Activated CD8-positive, alpha-beta T cell treated with anti-CD3 and anti-CD28 coated beads, Interleukin-2, amount 10 ng/mL, durations not matched to agents 7 days and 5 days (primary cell): ENCODE data around the gene CYP4F2. TPM values are rescaled to one million over a fixed set of nuclear protein-coding genes. Genes with fewer than 3 reads are reported as not detected.
"Not testable (repeated sequence)": the region's sequence is repeated elsewhere in the genome, so short reads cannot be mapped to it uniquely, and the experiment has no call there.

Experiments
- ATAC-seq: fragments of 150-1000 bp; cut with Tn5 transposase; one replicate; pipeline ENCODE4 v1.10.0; 2021; ENCODE audit warnings: moderate library complexity
- CTCF ChIA-PET: fragments of 350-600 bp; sonication (Branson Sonifier 250); formaldehyde crosslinking; loops from one replicate; lab custom pipeline; 2021; ENCODE audit warnings: antibody characterized with exemption; lab: Charles Lee
- POLR2A ChIA-PET: fragments of 350-600 bp; sonication (Branson Sonifier 250); formaldehyde crosslinking; loops from one replicate; lab custom pipeline; 2021; ENCODE audit warnings: antibody characterized with exemption; lab: Charles Lee
- DNase-seq: peaks from one replicate; pipeline ENCODE4 v3.0.0-alpha.2; 2020
- H3K27ac Mint-ChIP-seq: one replicate; pipeline ENCODE4 v1.8.0; 2021; ENCODE audit warnings: mild to moderate bottlenecking, mixed read lengths
- H3K27me3 Mint-ChIP-seq: one replicate; pipeline ENCODE4 v1.8.0; 2021; ENCODE audit warnings: low read depth, mixed read lengths
- H3K36me3 Mint-ChIP-seq: one replicate; pipeline ENCODE4 v1.8.0; 2021; ENCODE audit warnings: low read depth, mixed read lengths
- H3K4me1 Mint-ChIP-seq: one replicate; pipeline ENCODE4 v1.8.0; 2021; ENCODE audit warnings: low read depth, mixed read lengths
- H3K4me3 Mint-ChIP-seq: one replicate; pipeline ENCODE4 v1.8.0; 2021; ENCODE audit warnings: mild to moderate bottlenecking, mixed read lengths
- H3K9me3 Mint-ChIP-seq: one replicate; pipeline ENCODE4 v1.8.0; 2022; ENCODE audit warnings: mixed read lengths; ENCODE audit not compliant: insufficient read depth
- total RNA-seq, 2 experiments: library from RNA; stranded (reverse); gene quantifications; one replicate each; pipeline ENCODE4 v1.2.3, GENCODE V29; 2021

Gene CYP4F2
- total RNA-seq, 2 experiments from 2014 or later = not detected

- DNase-seq (no peak), ATAC-seq (no peak)
- Mint-ChIP-seq H3K27me3 (peaks cover 3% of the 10 kb centered on the region), H3K27ac (no peak overlapping the region), H3K36me3 (no peaks in the 10 kb centered on the region), H3K4me1 (no peaks in the 10 kb centered on the region), H3K9me3 (no peaks in the 10 kb centered on the region), H3K4me3 (no peak overlapping the region)
- POLR2A ChIA-PET = no interaction called here
- CTCF ChIA-PET = no interaction called here
Measured at GRCh38 chr19:15829786-15830185, 68.1 kb downstream of the CYP4F2 start.

GRCh38 chr19:15829306-15829698 is 68.6 kb downstream of the CYP4F2 start:
- no peaks in the 10 kb centered on the region for H3K4me1 Mint-ChIP-seq
- ChIA-PET CTCF (no interaction called here), POLR2A (no interaction called here)
- H3K4me3 Mint-ChIP-seq = no peak overlapping the region
- peaks cover 3% of the 10 kb centered on the region for H3K27me3 Mint-ChIP-seq
- DNase-seq (no peak), ATAC-seq (no peak)
- no peaks in the 10 kb centered on the region for H3K9me3 Mint-ChIP-seq
- H3K27ac Mint-ChIP-seq = peak overlapping the region; percentile 7
- no peaks in the 10 kb centered on the region for H3K36me3 Mint-ChIP-seq

GRCh38 chr19:15828611-15829305 is 69.1 kb downstream of the CYP4F2 start:
- DNase-seq, ATAC-seq, H3K4me3 Mint-ChIP-seq, H3K27me3 Mint-ChIP-seq, CTCF ChIA-PET, H3K9me3 Mint-ChIP-seq, POLR2A ChIA-PET, H3K27ac Mint-ChIP-seq, H3K4me1 Mint-ChIP-seq, H3K36me3 Mint-ChIP-seq: not testable (repeated sequence)

- no peaks in the 10 kb centered on the region for H3K4me1 Mint-ChIP-seq
- H3K4me3 Mint-ChIP-seq = no peak overlapping the region
- DNase-seq (no peak), ATAC-seq (no peak)
- H3K27me3 Mint-ChIP-seq = peaks cover 4% of the 10 kb centered on the region
- no peaks in the 10 kb centered on the region for H3K36me3 Mint-ChIP-seq
- H3K9me3 Mint-ChIP-seq = no peaks in the 10 kb centered on the region
- ChIA-PET POLR2A (no interaction called here), CTCF (no interaction called here)
- no peak overlapping the region for H3K27ac Mint-ChIP-seq
Measured at GRCh38 chr19:15828121-15828610, 69.7 kb downstream of the CYP4F2 start.

Other genes with a start within 250 kb of the CYP4F2 start
- not detected for gene CYP4F12, start 225.0 kb downstream of the CYP4F2 start, total RNA-seq
- gene OR10H2, start 170.1 kb downstream of the CYP4F2 start, total RNA-seq = not detected
- not detected for gene OR10H3, start 160.1 kb downstream of the CYP4F2 start, total RNA-seq
- not detected for gene OR10H5, start 110.4 kb downstream of the CYP4F2 start, total RNA-seq
- not detected for gene OR10H1, start 82.4 kb downstream of the CYP4F2 start, total RNA-seq
- gene CYP4F11, start 36.5 kb upstream of the CYP4F2 start, total RNA-seq = not detected
- gene OR10H4, start 50.9 kb upstream of the CYP4F2 start, total RNA-seq = not detected
- gene TPM4, start 178.4 kb upstream of the CYP4F2 start, total RNA-seq = 100 to 1,000 TPM; 424 to 436 TPM
- 100 to 1,000 TPM; 156 to 167 TPM for gene RAB8A, start 213.8 kb upstream of the CYP4F2 start, total RNA-seq
- gene HSH2D, start 245.6 kb upstream of the CYP4F2 start, total RNA-seq = 10 to 100 TPM; 83.6 to 84.3 TPM